Muscle layer of duodenum (tissue), 2 donors: Measurements from ENCODE around the gene KCNB1.
A peak's percentile ranks its signal among the peaks of the same experiment; 100 is the strongest.

Experiments used
- H3K27ac ChIP-seq: one replicate; pipeline ENCODE4 v1.7.0; 2013; ENCODE audit warnings: mild to moderate bottlenecking, low read length
- H3K27me3 ChIP-seq: one replicate; pipeline ENCODE4 v1.7.0; 2013; ENCODE audit warnings: low read depth, mild to moderate bottlenecking, control low read depth, low read length
- H3K36me3 ChIP-seq, 2 donors: one replicate each; pipeline ENCODE4 v1.7.0; 2013; ENCODE audit warnings: low read length in 2 of 2, control low read depth in 1 of 2, mild to moderate bottlenecking in 1 of 2; ENCODE audit not compliant: insufficient read depth in 2 of 2, control insufficient read depth in 1 of 2
- H3K4me1 ChIP-seq, 2 donors: one replicate each; pipeline ENCODE4 v1.7.0; 2013; ENCODE audit warnings: low read length in 2 of 2, mild to moderate bottlenecking in 2 of 2, control low read depth in 1 of 2, moderate library complexity in 1 of 2; ENCODE audit not compliant: insufficient read depth in 2 of 2, control insufficient read depth in 1 of 2
- H3K4me3 ChIP-seq, 2 donors: one replicate each; pipeline ENCODE4 v1.7.0; 2013; ENCODE audit warnings: low read length in 2 of 2, low read depth in 1 of 2, mild to moderate bottlenecking in 1 of 2
- H3K9me3 ChIP-seq, 2 donors: one replicate each; pipeline ENCODE4 v1.7.0; 2013; ENCODE audit warnings: low read length in 2 of 2, control low read depth in 1 of 2, mild to moderate bottlenecking in 1 of 2; ENCODE audit not compliant: control insufficient read depth in 1 of 2
- donor health status: healthy.

The KCNB1 gene

DNA sequence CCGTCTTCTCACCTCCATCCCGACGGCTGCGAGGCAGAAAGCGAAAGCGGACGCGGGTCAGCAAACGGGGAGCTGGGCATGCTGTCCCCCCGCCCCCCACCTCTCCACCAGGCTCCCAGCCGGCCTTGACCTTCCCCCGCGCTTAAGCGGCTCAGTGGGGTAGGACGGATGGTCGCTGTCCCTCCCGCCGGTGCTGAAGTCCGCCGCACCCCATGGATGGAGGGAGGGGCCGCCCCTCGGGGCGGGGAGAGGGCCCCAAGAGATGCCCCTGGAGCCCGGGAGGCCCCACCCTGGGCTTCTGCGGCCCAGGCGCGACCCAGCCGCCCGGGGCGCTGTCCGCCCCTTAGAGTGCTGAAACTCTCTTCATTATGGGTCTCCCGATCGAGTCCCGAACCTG, at the start of gene KCNB1:
TSS of gene KCNB1 (minus strand) at position 48 of the 397 bp plus-strand sequence. CDS start 188 bp downstream, outside the sequence.
- no peak within 1 kb of the TSS for H3K27ac ChIP-seq
- peaks cover 13% of the 10 kb centered on the region for H3K27me3 ChIP-seq
- H3K36me3 ChIP-seq, result no peaks in the 10 kb centered on the region
- H3K4me1 ChIP-seq, result peaks cover 0 to 47% of the 10 kb centered on the region in 2 donors
- H3K9me3 ChIP-seq, result no peaks in the 10 kb centered on the region
- peak within 1 kb of the TSS; percentile 52 to 73 for H3K4me3 ChIP-seq

DNA sequence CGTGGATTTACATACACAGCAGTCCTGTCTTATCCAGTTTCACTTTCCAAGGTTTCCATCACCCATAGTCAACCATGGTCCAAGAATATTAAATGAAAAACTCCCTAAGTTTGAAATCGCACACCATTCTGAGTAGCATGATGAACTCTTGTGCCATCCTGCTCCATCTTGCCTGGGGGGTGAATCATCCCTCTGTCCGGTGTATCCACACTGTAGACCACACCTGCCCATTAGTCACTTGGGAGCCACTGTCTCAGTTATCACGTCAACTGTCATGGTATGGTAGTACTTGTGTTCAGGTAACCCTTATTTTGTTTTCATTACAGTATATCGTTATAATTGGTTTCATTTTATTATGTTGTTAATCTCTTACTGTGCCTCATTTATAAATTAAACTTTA, 47.0 kb upstream of the KCNB1 start:
- no peaks in the 10 kb centered on the region for H3K4me1 ChIP-seq
- H3K36me3 ChIP-seq, result peaks cover 0 to 7% of the 10 kb centered on the region in 2 donors
- H3K4me3 ChIP-seq, result no peak overlapping the region
- no peaks in the 10 kb centered on the region for H3K9me3 ChIP-seq
- no peaks in the 10 kb centered on the region for H3K27me3 ChIP-seq
- H3K27ac ChIP-seq, result no peak overlapping the region

DNA sequence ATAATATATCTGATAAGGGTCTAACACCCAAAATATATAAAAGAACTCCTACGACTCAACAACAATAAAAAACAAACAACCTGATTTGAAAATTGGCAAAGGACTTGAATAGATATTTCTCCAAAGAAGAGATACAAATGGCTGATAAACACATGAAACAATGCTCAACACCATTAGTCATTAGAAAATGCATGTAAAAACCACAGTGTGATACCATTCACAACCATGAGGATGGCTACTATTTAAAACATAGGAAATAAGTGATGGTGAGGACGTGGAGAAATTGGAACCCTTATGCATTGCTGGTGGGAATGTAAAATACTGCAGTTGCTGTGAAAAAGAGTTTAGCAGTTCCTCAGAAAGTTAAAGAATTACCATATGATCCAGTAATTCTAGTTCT, 44.1 kb upstream of the KCNB1 start:
- Histone ChIP-seq H3K4me1 (no peaks in the 10 kb centered on the region), H3K27ac (no peak overlapping the region), H3K36me3 (peaks cover 0 to 8% of the 10 kb centered on the region in 2 donors), H3K4me3 (no peak overlapping the region), H3K27me3 (no peaks in the 10 kb centered on the region), H3K9me3 (no peaks in the 10 kb centered on the region)

DNA sequence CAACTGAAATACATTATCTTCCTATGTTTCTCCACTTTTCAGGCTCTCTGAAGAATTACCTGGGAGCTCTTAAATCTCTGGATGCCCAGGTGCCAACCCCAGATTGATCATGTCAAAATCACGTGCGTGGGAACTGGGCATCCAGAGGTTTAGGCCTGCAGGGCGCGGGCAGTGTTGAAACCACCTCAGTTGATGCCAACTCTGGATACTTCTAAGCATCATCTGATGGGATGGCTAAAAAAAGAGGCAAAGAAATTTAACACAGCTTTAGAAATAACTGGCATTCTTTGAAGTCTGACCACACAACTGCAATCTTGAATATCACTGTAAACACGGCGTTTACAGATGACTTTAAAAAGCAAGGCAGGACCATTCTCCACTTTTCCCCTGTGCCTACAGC, 43.6 kb upstream of the KCNB1 start:
- H3K4me1 ChIP-seq, result no peaks in the 10 kb centered on the region
- H3K9me3 ChIP-seq, result no peaks in the 10 kb centered on the region
- H3K36me3 ChIP-seq, result peaks cover 0 to 8% of the 10 kb centered on the region in 2 donors
- no peak overlapping the region for H3K4me3 ChIP-seq
- H3K27ac ChIP-seq, result no peak overlapping the region
- no peaks in the 10 kb centered on the region for H3K27me3 ChIP-seq

DNA sequence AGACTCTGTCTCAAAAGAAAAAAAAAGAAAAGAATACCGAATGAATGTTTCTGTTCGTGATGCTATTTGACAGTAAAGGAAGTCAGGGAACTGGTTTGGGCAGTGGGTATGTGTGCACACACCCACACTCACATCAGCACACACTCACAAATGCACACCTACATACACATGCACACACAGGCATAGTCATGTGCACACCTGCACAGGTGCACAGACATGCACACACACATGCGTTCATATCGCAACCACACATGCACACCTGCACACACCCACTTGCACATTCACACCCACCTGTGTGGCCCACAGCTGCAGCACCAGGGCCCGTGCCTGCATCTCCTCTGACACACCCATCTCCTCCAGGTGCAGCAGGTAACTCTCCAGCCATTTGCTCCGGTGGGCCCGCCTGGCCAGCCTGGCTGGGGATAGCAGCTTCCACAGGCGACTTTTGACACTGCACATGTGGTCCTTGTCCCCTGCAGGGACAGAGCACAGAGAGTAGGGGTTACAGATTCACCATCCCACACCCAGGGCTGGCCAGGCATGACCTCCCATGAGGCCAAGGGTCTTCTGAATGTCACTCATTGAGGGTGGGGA, 41.4 kb upstream of the KCNB1 start:
- Histone ChIP-seq H3K4me1 (no peaks in the 10 kb centered on the region), H3K36me3 (peaks cover 0 to 8% of the 10 kb centered on the region in 2 donors), H3K4me3 (no peak overlapping the region), H3K9me3 (no peaks in the 10 kb centered on the region), H3K27me3 (no peaks in the 10 kb centered on the region), H3K27ac (no peak overlapping the region)

DNA sequence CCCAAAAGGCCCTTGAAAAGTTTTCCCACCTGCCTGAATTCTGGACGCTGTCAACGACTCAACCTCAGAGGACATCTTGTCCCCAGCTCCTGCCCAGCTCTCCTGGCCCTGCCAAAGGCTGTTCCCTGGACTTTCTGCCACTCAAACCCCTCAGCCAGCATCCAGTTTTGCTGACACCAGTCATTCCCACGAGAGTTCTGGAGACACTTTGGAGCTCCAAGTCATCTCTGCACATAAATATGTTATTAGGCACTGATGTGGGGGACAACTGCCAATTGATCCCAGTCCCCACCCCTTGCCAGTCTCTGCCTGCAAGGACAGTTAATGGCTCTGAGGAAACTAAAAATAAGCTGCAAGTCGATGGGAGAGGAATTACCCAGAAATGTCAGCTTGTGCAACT, 38.9 kb upstream of the KCNB1 start:
- H3K36me3 ChIP-seq, result peaks cover 0 to 8% of the 10 kb centered on the region in 2 donors
- H3K27me3 ChIP-seq, result no peaks in the 10 kb centered on the region

DNA sequence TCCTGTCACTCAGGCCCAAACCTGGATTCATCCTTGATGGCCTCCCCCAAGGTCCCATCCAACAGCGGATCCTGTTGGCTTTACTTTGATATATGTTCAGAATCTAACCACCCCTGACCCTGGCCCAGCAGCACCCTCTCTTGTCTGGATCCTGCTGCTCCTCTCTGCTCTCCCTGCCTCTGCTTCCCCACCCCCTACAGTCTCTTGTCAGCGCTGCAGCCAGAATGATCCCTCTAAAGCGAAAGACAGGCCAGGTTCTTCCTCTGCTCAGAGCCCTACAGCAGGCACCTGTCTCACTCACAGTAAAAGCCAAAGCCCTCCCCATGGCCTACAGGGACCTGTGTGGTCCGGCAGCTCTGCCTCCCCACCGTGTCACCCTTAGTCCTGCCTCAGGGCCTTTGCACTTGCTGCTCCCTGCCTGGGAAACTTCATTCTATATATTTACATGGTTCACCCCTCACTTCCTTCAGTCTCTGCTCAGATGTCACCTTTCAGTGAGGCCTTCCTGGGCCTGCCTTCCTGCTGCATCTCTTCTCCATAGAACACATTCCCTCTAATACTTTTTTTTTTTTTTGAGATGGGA, 37.4 kb upstream of the KCNB1 start:
- no peaks in the 10 kb centered on the region for H3K4me1 ChIP-seq
- no peak overlapping the region for H3K4me3 ChIP-seq
- no peak overlapping the region for H3K27ac ChIP-seq
- peaks cover 0 to 8% of the 10 kb centered on the region in 2 donors for H3K36me3 ChIP-seq
- H3K9me3 ChIP-seq, result no peaks in the 10 kb centered on the region
- H3K27me3 ChIP-seq, result no peaks in the 10 kb centered on the region

More for the DNA sequence above, 38.9 kb upstream of the KCNB1 start:
- no peak overlapping the region for H3K27ac ChIP-seq
- no peaks in the 10 kb centered on the region for H3K4me1 ChIP-seq
- no peaks in the 10 kb centered on the region for H3K9me3 ChIP-seq
- no peak overlapping the region for H3K4me3 ChIP-seq

DNA sequence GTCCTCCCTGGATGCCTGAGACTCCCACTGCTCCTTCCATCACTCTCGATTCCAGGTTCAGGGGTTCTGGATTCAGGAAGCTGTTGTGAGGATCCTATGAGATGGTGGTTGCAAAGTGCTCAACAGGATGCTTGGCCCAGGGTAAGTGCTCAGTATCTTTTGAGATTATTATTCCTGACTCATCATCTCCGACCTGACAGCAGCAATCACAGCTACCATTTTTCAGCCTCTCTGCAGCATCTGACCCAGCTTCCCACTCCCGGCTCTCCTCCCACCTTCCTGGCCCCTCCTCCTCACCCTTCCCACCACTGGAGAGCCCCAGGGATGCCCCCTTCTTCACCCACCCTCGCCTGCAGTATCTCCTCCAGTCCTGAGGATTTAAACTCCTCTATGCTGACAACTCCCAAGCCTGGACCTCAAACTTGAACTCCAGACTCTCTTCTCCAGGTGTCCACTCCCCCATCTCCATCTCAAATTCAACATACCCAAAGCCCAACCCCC, 36.8 kb upstream of the KCNB1 start:
- Histone ChIP-seq H3K4me3 (no peak overlapping the region), H3K4me1 (no peaks in the 10 kb centered on the region), H3K27me3 (no peaks in the 10 kb centered on the region), H3K36me3 (peaks cover 0 to 7% of the 10 kb centered on the region in 2 donors), H3K9me3 (no peaks in the 10 kb centered on the region), H3K27ac (no peak overlapping the region)

DNA sequence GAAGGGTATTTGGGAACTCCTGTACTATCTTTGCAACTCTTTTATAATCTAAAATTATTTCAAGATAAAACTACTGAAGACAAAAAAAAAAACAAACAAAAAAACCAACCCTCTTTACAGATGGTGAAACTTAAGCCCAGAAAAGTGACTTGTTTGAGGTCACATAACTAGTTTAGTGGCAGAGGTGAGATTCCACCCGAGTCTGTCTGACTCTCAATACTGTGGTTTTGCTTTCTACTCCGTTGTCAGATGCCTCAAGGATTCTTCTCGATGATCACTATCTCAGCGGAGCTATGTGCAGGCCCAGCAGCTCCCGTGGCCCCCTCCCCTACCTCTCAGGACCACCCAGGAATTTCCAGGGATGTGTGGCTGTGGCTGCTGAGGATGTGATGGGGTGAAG, 36.1 kb upstream of the KCNB1 start:
- H3K4me1 ChIP-seq, result no peaks in the 10 kb centered on the region
- peaks cover 0 to 2% of the 10 kb centered on the region in 2 donors for H3K36me3 ChIP-seq
- no peak overlapping the region for H3K27ac ChIP-seq

DNA sequence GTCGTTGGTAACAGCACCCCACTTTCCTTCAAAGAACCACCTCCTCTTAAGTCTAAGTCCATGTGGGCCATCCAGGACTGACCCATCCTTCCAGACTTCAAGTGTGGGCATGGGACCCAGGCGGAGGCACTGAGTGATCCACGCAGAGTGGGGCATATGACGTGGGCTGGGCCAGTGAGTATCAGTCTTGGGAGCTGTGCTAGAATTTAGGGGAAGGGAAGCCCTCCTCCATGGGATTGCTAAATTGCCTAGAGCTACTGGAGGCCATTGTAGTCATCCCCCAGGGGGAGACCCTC, 35.3 kb upstream of the KCNB1 start:
- H3K27ac ChIP-seq, result no peak overlapping the region
- no peaks in the 10 kb centered on the region for H3K9me3 ChIP-seq
- no peaks in the 10 kb centered on the region for H3K4me1 ChIP-seq
- H3K4me3 ChIP-seq, result no peak overlapping the region
- H3K27me3 ChIP-seq, result no peaks in the 10 kb centered on the region
- peaks cover 0 to 5% of the 10 kb centered on the region in 2 donors for H3K36me3 ChIP-seq

More for the DNA sequence above, 36.1 kb upstream of the KCNB1 start:
- Histone ChIP-seq H3K9me3 (no peaks in the 10 kb centered on the region), H3K4me3 (no peak overlapping the region), H3K27me3 (no peaks in the 10 kb centered on the region)

DNA sequence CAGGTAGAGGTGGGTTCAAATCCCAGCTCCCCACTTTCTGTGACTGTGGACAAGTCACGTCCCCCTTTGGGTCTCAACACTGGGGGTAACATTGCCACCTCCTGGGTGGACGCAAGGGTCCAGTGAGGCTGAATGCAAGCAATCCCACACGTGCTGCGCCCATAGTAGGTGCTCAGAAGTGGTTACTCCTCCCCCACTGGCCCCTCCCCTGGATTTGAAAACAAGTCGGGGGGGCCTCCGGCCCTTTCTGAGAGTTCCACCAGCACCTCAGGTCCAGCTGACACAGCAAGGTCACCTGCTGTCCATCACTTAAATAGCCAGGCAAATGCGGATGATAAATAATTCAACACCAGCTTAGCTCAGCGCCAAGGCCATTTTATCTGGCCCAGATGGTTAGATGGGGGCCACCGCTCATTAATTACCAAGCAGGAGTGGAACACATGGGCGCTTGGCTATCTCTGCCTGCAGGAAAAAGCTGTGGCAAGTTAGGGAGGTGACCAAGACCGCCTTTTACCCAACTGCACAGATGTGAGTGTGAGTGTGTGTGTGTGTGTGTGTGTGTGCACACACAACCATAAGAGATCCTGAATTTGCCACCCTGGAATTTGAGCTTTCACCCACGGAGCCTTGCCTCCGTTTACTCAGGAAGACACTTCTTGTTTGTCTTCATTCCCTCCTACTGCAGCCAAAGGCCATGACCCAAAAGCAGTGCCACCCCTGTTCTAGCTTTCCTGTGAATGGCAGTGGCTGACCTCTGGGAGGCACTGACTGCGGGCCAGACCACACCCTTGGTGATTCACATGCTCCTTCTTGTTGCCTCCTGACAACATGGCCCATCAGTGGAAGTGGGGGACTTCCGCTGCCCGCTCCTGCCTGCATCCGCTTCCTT, 34.7 kb upstream of the KCNB1 start:
- Histone ChIP-seq H3K9me3 (no peaks in the 10 kb centered on the region), H3K4me1 (no peaks in the 10 kb centered on the region), H3K27me3 (no peaks in the 10 kb centered on the region), H3K4me3 (no peak overlapping the region), H3K36me3 (peaks cover 0 to 5% of the 10 kb centered on the region in 2 donors), H3K27ac (no peak overlapping the region)
